Activated T-cell treated with anti-CD3 and anti-CD28 coated beads for 1 hour (primary cell): ENCODE results near the gene TMPO.
"Not testable (repeated sequence)": the region's sequence is repeated elsewhere in the genome, so short reads cannot be mapped to it uniquely, and the experiment has no call there.

ENCODE experiments used
- DNase-seq: peaks from one replicate; pipeline ENCODE4 v3.0.0-alpha.2; 2020; ENCODE audit warnings: low read depth

The TMPO gene

GRCh38 chr12:98515287-98516110, at the start of gene TMPO:
TMPO (plus strand) TSS chr12:98515590; CDS start chr12:98515868, 278 bp downstream.
- DNase-seq: peak; percentile 94

GRCh38 chr12:98465950-98466602, 49.3 kb upstream of the TMPO start:
- DNase-seq: no peak

- DNase-seq: no peak
Measured at GRCh38 chr12:98466640-98467400, 48.6 kb upstream of the TMPO start.

GRCh38 chr12:98469109-98469508, 46.3 kb upstream of the TMPO start:
- no peak for DNase-seq

GRCh38 chr12:98470469-98471082, 44.8 kb upstream of the TMPO start:
- DNase-seq: no peak

GRCh38 chr12:98471085-98471484, 44.3 kb upstream of the TMPO start:
- DNase-seq: no peak

- no peak for DNase-seq
Measured at GRCh38 chr12:98475565-98475908, 39.9 kb upstream of the TMPO start.

- no peak for DNase-seq
Measured at GRCh38 chr12:98478606-98479005, 36.8 kb upstream of the TMPO start.

- DNase-seq: no peak
Measured at GRCh38 chr12:98483621-98484503, 31.5 kb upstream of the TMPO start.

GRCh38 chr12:98485792-98486340, 29.5 kb upstream of the TMPO start:
- no peak for DNase-seq

GRCh38 chr12:98488416-98488815, 27.0 kb upstream of the TMPO start:
- DNase-seq: not testable (repeated sequence)

GRCh38 chr12:98489176-98489575, 26.2 kb upstream of the TMPO start:
- no peak for DNase-seq

GRCh38 chr12:98490501-98491453, 24.6 kb upstream of the TMPO start:
- peak; percentile 78 for DNase-seq

GRCh38 chr12:98492580-98493140, 22.7 kb upstream of the TMPO start:
- DNase-seq: no peak

- DNase-seq: not testable (repeated sequence)
Measured at GRCh38 chr12:98501266-98501629, 14.1 kb upstream of the TMPO start.

GRCh38 chr12:98503342-98503591, 12.1 kb upstream of the TMPO start:
- peak; percentile 82 for DNase-seq

GRCh38 chr12:98503592-98504367, 11.6 kb upstream of the TMPO start:
- peak; percentile 94 for DNase-seq

- DNase-seq: no peak
Measured at GRCh38 chr12:98504368-98504617, 11.1 kb upstream of the TMPO start.

GRCh38 chr12:98509063-98509462, 6.3 kb upstream of the TMPO start:
- DNase-seq: no peak
